NOMO-1 (cell line): ENCODE measurements around the gene ZFYVE19.
"Not testable (repeated sequence)": the region's sequence is repeated elsewhere in the genome, so short reads cannot be mapped to it uniquely, and the experiment has no call there.

Experiments
- DNase-seq, 2 experiments: peaks; one replicate each; lab custom pipeline; 2025; ENCODE audit not compliant: unreplicated experiment in 2 of 2; lab: John Stamatoyannopoulos, UW

Gene ZFYVE19

GRCh38 chr15:40845511-40846284 is 38.8 kb downstream of the ZFYVE19 start:
- DNase-seq = no peak

- DNase-seq = no peak
Measured at GRCh38 chr15:40846841-40847222, 39.9 kb downstream of the ZFYVE19 start.

GRCh38 chr15:40847223-40847961 is 40.5 kb downstream of the ZFYVE19 start:
- DNase-seq = peak; percentile 93 to 96

GRCh38 chr15:40850576-40851112 is 43.8 kb downstream of the ZFYVE19 start:
- no peak for DNase-seq

GRCh38 chr15:40852529-40852928 is 45.6 kb downstream of the ZFYVE19 start:
- DNase-seq = no peak

- no peak for DNase-seq
Measured at GRCh38 chr15:40853241-40853890, 46.5 kb downstream of the ZFYVE19 start.

- DNase-seq = no peak
Measured at GRCh38 chr15:40854161-40854560, 47.3 kb downstream of the ZFYVE19 start.

GRCh38 chr15:40855706-40856234 is 48.9 kb downstream of the ZFYVE19 start:
- no peak for DNase-seq

GRCh38 chr15:40856746-40857145 is 49.9 kb downstream of the ZFYVE19 start:
- no peak for DNase-seq

- DNase-seq = peak; percentile 33 to 55
Measured at GRCh38 chr15:40857601-40858341, 50.9 kb downstream of the ZFYVE19 start.

GRCh38 chr15:40858706-40859105 is 51.8 kb downstream of the ZFYVE19 start:
- DNase-seq = no peak

GRCh38 chr15:40859206-40859851 is 52.4 kb downstream of the ZFYVE19 start:
- peak; percentile 37 to 58 for DNase-seq

- not testable (repeated sequence) for DNase-seq
Measured at GRCh38 chr15:40861147-40861546, 54.3 kb downstream of the ZFYVE19 start.

- no peak for DNase-seq
Measured at GRCh38 chr15:40863660-40864270, 56.9 kb downstream of the ZFYVE19 start.
